ENCODE measurements around the gene GFOD1. TPM values are rescaled to one million over a fixed set of nuclear protein-coding genes. Genes with fewer than 3 reads are reported as not detected.

GFOD1 gene
- total and polyA plus RNA-seq, 8 donors, result 5.7 to 19.6 (median 8.2) TPM

DNA sequence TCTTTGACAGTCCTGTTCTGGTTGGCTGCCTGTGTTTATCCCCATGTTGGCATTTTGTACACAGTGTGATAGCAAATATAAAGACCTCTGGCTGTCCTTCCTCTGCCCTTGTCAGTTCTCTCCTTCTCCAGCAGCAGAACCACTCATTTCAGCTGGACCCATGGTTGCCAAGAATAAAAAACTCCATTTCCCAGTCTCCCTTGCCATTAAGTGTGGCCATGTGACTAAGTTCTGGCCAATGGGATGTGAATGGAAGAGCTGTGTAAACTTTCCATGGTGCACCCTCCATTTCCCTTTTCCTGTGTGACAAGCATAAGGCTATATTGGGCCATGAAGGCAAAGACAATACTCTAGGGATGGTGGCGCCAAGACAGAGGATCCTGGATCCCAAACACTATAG is 80.6 kb downstream of the GFOD1 start:
- Histone ChIP-seq H3K4me1 (peaks cover 14 to 71% of the 10 kb centered on the region in 2 donors), H3K27ac (peak overlapping the region; percentile 51 to 83), H3K9me3 (no peaks in the 10 kb centered on the region), H3K4me3 (no peak overlapping the region), H3K36me3 (no peaks in the 10 kb centered on the region), H3K27me3 (no peaks in the 10 kb centered on the region)
- TF ChIP-seq, protein P1, sequence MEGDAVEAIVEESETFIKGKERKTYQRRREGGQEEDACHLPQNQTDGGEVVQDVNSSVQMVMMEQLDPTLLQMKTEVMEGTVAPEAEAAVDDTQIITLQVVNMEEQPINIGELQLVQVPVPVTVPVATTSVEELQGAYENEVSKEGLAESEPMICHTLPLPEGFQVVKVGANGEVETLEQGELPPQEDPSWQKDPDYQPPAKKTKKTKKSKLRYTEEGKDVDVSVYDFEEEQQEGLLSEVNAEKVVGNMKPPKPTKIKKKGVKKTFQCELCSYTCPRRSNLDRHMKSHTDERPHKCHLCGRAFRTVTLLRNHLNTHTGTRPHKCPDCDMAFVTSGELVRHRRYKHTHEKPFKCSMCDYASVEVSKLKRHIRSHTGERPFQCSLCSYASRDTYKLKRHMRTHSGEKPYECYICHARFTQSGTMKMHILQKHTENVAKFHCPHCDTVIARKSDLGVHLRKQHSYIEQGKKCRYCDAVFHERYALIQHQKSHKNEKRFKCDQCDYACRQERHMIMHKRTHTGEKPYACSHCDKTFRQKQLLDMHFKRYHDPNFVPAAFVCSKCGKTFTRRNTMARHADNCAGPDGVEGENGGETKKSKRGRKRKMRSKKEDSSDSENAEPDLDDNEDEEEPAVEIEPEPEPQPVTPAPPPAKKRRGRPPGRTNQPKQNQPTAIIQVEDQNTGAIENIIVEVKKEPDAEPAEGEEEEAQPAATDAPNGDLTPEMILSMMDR (IDR thresholded peaks at IDR 0.05), result no peak
- DNase-seq (no peak), ATAC-seq (peak; percentile 36)
- intact Hi-C loops (cut with DNase I), result no loop called here

DNA sequence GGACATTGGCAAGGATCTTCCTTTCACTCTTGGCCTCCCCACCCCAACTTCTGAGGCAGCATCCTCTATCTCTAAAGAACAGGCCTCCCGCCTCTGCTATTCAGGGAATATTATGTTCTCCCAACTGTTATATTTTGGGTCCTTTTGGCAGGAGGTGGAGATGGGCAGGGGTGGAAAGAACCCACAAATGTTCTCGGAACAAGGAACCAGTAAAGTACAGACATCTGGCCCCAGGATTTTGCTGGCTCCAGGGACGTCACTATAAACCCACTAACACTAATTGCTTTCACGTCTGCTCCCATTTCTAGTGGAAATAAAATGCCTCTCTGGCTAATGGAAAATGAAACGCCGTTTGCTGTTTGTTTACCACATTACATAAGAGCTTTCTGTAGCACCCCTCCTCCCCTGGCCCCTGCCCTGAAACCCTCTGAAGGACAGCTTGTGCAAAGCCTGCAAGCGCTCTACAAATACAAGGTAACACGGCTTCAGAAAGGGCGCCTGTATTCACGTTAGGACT is 81.4 kb downstream of the GFOD1 start:
- no peak for DNase-seq
- H3K27ac ChIP-seq, result peak overlapping the region; percentile 13 to 83

DNA sequence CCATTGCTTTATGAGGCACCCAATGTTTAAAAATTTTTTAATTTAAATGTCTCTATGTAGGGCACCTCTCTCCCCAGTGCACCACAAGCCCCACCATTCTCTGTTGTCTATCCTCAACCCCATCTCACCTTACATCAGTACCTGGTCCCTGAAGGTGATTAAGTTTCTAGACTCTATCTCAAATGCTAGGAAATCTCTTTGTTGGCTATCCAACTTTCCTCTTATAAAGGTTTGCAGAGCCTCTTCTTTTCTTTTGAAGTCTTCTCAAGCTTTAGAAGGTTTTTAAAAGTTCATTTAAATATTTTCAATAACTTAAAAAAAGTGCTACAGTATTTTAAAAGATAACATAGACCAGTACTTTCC is 82.5 kb downstream of the GFOD1 start:
- H3K36me3 ChIP-seq, result no peaks in the 10 kb centered on the region
- H3K27ac ChIP-seq, result peak overlapping the region; percentile 49 to 83
- no peaks in the 10 kb centered on the region for H3K9me3 ChIP-seq
- TF ChIP-seq, protein P1 (IDR thresholded peaks at IDR 0.05), result no peak
- no peaks in the 10 kb centered on the region for H3K27me3 ChIP-seq
- H3K4me3 ChIP-seq, result no peak overlapping the region
- intact Hi-C loops (cut with DNase I), result no loop called here
- DNase-seq (no peak), ATAC-seq (no peak)
- peaks cover 14 to 59% of the 10 kb centered on the region in 2 donors for H3K4me1 ChIP-seq

More for the DNA sequence above, 81.4 kb downstream of the GFOD1 start:
- ATAC-seq, result no peak
- H3K4me3 ChIP-seq, result no peak overlapping the region
- H3K27me3 ChIP-seq, result no peaks in the 10 kb centered on the region
- no peaks in the 10 kb centered on the region for H3K36me3 ChIP-seq
- H3K9me3 ChIP-seq, result no peaks in the 10 kb centered on the region
- intact Hi-C loops (cut with DNase I), result no loop called here
- peaks cover 14 to 63% of the 10 kb centered on the region in 2 donors for H3K4me1 ChIP-seq
- TF ChIP-seq, protein P1 (IDR thresholded peaks at IDR 0.05), result no peak

DNA sequence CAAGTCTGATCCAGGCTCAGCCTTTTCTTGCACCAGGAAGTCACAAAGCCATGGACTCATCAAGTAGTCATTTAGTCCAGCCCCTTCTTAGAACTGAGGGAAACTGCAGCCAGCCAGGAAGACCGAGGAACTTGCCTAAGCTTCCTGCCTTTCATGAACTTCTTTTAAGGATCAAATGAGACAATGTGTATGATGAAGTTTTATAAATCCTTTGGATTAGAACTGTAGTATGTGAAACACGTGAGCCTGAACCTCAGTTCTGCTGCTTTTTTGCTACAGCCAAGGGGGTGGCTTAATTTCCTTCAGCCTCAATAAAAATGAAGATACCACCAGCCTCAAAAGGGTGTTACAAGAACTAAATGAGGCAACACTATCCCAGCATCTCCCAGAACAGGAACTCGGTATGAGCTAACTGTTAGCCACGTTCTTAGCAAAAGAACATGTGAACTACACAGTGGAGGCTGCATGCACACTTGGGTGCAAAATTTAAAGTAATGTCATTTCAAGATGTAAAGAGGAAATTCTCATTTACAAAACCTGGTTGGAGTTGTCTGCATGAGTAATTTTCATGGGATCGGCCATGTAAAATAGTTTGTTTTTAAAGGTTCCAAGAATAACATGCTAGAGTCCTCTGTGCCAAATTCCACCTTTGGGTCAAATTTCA is 83.0 kb downstream of the GFOD1 start:
- no peak overlapping the region for H3K4me3 ChIP-seq
- DNase-seq (no peak), ATAC-seq (peak; percentile 42)
- TF ChIP-seq, protein P1 (IDR thresholded peaks at IDR 0.05), result no peak
- intact Hi-C loops (cut with DNase I), result no loop called here
- H3K4me1 ChIP-seq, result peaks cover 14 to 58% of the 10 kb centered on the region in 2 donors
- peak overlapping the region; percentile 49 to 83 for H3K27ac ChIP-seq
- no peaks in the 10 kb centered on the region for H3K36me3 ChIP-seq
- no peaks in the 10 kb centered on the region for H3K9me3 ChIP-seq
- no peaks in the 10 kb centered on the region for H3K27me3 ChIP-seq

DNA sequence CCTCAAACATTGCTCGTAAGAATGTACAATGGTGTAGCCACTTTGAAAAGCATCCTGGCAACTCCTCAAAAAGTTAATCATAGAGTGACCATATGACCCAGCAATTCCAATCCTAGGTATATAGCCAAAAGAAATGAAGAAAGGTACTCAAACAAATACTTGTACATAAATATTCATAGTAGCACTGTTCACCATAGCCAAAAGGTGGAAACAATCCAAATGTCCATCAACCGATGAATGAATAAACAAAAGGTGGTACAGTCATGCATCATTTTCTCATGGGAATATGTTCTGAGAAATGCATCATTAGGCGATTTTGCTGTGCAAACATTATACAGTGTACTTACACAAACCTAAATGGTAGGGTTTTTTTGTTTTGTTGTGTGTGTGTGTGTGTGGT is 84.7 kb downstream of the GFOD1 start:
- no peak for ATAC-seq
- intact Hi-C loops (cut with DNase I), result no loop called here
- DNase-seq, result no peak
- Histone ChIP-seq H3K27ac (no peak overlapping the region), H3K4me1 (peaks cover 7 to 51% of the 10 kb centered on the region in 2 donors), H3K9me3 (no peaks in the 10 kb centered on the region), H3K36me3 (no peaks in the 10 kb centered on the region), H3K27me3 (no peaks in the 10 kb centered on the region), H3K4me3 (no peak overlapping the region)
- TF ChIP-seq, protein P1 (IDR thresholded peaks at IDR 0.05), result no peak
